Gastrocnemius medialis (tissue), 4 donors: Measurements from ENCODE around the gene MYOCD. TPM values are rescaled to one million over a fixed set of nuclear protein-coding genes. Genes with fewer than 3 reads are reported as not detected.
A peak's percentile ranks its signal among the peaks of the same experiment; 100 is the strongest.

ENCODE experiments used
- ATAC-seq, 2 donors: fragments of 150-250 bp; one replicate each; pipeline ENCODE4 v1.9.1; 2016
- DNase-seq, 2 donors: peaks; one replicate each; pipeline ENCODE4 v3.0.0-alpha.2; 2019
- H3K27ac ChIP-seq, 4 donors: fragments of 200-600 bp; sonication (generic); 1 replicate in 1 of 4; 2 replicates in 3 of 4; pipeline ENCODE4 v1.5.1; 2016 to 2018; ENCODE audit warnings: mild to moderate bottlenecking in 2 of 4, moderate library complexity in 1 of 4
- H3K27me3 ChIP-seq, 3 donors: fragments of 200-600 bp; sonication (generic) in 2 of 3; 1 replicate in 1 of 3; 2 replicates in 2 of 3; pipeline versions ENCODE4 v1.5.1 to v1.6.0; 2016 to 2019; ENCODE audit warnings: mild to moderate bottlenecking in 1 of 3, moderate library complexity in 1 of 3
- H3K36me3 ChIP-seq, 2 donors: fragments of 200-600 bp; sonication (generic) in 1 of 2; one replicate each; pipeline ENCODE4 v1.5.1; 2017 to 2018
- H3K4me1 ChIP-seq, 2 donors: fragments of 200-600 bp; sonication (generic) in 1 of 2; one replicate each; pipeline ENCODE4 v1.5.1; 2016 to 2017; ENCODE audit warnings: mild to moderate bottlenecking in 2 of 2
- H3K4me3 ChIP-seq, 4 donors: fragments of 200-600 bp; sonication (generic) in 3 of 4; 1 replicate in 1 of 4; 2 replicates in 3 of 4; pipeline ENCODE4 v1.5.1; 2016 to 2019; ENCODE audit warnings: mild to moderate bottlenecking in 2 of 4
- H3K9me3 ChIP-seq, 3 donors: fragments of 200-600 bp; sonication (generic) in 2 of 3; 1 replicate in 1 of 3; 2 replicates in 2 of 3; pipeline ENCODE4 v1.5.1; 2016 to 2019
- POLR2A ChIP-seq, 2 donors: fragments of 450-650 bp; IDR thresholded peaks; one replicate each; pipeline ENCODE4 v1.6.1; 2017; ENCODE audit warnings: antibody characterized with exemption in 2 of 2, mild to moderate bottlenecking in 2 of 2, moderate library complexity in 2 of 2
- in situ Hi-C, 4 donors: fragments of 200-750 bp; cut with MboI; loops; one replicate each; pipeline versions ENCODE4 v1.15.0 to v1.8.0; 2017; ENCODE audit warnings: low sequenced_read_pairs in 4 of 4
- intact Hi-C: fragments of 100-400 bp; cut with DNase I; formaldehyde crosslinking; loops from one replicate; pipeline ENCODE4 v1.15.1; 2023; ENCODE audit warnings: low total_unique reads
- total RNA-seq, 4 donors: library from RNA; depleted of rRNA; stranded (reverse); fragments of >200 nt; gene quantifications; one replicate each; pipeline versions ENCODE4 v1.1.0 to v1.2.3, GENCODE V29; 2016
- TF ChIP-seq, protein P1 (sequence below), 5 experiments: fragments of 450-650 bp in 3 of 5; fragments of 200-600 bp in 2 of 5; sonication (generic) in 2 of 5; IDR thresholded peaks in 4 of 5; conservative IDR thresholded peaks in 1 of 5; 1 replicate in 4 of 5; 2 replicates in 1 of 5; pipeline ENCODE4 v1.5.1; 2016 to 2019; ENCODE audit warnings: antibody characterized with exemption in 5 of 5, mild to moderate bottlenecking in 3 of 5, moderate library complexity in 3 of 5

MYOCD gene, protein sequence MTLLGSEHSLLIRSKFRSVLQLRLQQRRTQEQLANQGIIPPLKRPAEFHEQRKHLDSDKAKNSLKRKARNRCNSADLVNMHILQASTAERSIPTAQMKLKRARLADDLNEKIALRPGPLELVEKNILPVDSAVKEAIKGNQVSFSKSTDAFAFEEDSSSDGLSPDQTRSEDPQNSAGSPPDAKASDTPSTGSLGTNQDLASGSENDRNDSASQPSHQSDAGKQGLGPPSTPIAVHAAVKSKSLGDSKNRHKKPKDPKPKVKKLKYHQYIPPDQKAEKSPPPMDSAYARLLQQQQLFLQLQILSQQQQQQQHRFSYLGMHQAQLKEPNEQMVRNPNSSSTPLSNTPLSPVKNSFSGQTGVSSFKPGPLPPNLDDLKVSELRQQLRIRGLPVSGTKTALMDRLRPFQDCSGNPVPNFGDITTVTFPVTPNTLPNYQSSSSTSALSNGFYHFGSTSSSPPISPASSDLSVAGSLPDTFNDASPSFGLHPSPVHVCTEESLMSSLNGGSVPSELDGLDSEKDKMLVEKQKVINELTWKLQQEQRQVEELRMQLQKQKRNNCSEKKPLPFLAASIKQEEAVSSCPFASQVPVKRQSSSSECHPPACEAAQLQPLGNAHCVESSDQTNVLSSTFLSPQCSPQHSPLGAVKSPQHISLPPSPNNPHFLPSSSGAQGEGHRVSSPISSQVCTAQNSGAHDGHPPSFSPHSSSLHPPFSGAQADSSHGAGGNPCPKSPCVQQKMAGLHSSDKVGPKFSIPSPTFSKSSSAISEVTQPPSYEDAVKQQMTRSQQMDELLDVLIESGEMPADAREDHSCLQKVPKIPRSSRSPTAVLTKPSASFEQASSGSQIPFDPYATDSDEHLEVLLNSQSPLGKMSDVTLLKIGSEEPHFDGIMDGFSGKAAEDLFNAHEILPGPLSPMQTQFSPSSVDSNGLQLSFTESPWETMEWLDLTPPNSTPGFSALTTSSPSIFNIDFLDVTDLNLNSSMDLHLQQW
- total RNA-seq: 1 to 10 TPM in 2 of 4 donors, under 1 TPM in 2; 0.36 to 2.7 (median 1.2) TPM

DNA sequence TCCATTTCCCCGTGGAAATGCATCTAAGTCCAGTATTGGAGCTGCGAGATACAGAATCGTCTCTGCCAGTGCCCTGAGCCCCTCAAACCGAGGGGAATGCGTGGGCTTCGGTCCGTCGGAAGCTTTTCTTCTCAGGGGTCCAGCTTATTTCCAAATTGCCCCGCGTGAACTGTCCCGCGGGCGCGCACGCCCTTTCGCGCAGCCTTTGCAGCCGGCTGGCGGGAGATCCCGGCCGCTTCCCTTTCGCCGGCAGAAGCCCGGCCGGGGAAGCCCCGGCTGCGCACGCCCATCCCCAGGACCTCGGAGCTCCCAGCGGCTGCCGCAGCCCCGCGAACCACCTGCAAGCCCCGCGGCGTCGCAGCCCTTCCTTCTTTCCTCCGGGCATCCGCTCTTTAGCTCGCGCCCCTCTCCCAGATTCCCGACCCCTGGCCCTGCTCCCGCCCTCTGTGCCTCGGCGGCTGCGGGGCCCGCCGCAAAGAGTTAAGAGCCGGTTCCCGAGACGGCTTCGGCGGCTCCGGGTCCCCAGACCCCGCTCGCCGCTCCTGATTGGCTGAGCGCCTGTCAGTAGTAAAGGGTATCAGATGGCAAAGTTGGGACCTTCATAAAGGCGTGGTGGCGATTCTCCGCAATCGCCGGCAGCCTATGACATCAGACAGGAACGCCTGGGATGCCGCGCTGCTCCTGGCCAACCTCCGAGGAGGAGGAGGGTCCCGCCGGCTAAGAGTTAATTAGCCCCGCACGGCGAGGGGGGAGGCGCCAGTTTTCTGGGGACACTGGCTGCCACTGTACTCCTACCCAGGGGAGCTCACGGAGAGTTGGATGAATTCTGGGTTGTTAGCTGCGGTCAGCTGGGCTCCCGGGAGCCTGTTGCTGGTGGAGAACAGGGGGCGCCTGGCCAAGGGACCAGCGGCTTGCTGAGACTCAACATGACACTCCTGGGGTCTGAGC is at the start of gene MYOCD:
TSS of gene MYOCD (plus strand) at position 628 of the 948 bp plus-strand sequence. CDS start at position 927, 299 bp downstream.
- TF ChIP-seq, protein P1, sequence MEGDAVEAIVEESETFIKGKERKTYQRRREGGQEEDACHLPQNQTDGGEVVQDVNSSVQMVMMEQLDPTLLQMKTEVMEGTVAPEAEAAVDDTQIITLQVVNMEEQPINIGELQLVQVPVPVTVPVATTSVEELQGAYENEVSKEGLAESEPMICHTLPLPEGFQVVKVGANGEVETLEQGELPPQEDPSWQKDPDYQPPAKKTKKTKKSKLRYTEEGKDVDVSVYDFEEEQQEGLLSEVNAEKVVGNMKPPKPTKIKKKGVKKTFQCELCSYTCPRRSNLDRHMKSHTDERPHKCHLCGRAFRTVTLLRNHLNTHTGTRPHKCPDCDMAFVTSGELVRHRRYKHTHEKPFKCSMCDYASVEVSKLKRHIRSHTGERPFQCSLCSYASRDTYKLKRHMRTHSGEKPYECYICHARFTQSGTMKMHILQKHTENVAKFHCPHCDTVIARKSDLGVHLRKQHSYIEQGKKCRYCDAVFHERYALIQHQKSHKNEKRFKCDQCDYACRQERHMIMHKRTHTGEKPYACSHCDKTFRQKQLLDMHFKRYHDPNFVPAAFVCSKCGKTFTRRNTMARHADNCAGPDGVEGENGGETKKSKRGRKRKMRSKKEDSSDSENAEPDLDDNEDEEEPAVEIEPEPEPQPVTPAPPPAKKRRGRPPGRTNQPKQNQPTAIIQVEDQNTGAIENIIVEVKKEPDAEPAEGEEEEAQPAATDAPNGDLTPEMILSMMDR (IDR thresholded peaks at IDR 0.05 in 4 of 5, conservative IDR thresholded peaks at IDR 0.05 in 1 of 5): no peak
- peak in 1 of 2 donors; percentile 10 for TF ChIP-seq POLR2A (IDR thresholded peaks at IDR 0.05)
- in situ Hi-C loops (loop anchor here in 1 of 4 donors (25.0 kb wide), 1 partner anchor 103 kb away; no protein-coding TSS in a partner anchor), intact Hi-C loops (loop anchor here (5.0 kb wide), 1 partner anchor 408 kb away; no protein-coding TSS in a partner anchor)
- DNase-seq (no peak), ATAC-seq (no peak)
- peak within 1 kb of the TSS; percentile 4 to 68 (median 28) for H3K27ac ChIP-seq
- peaks cover 16 to 30% (median 28%) of the 10 kb centered on the region in 3 donors for H3K27me3 ChIP-seq
- H3K36me3 ChIP-seq: no peaks in the 10 kb centered on the region
- H3K4me1 ChIP-seq: no peaks in the 10 kb centered on the region
- H3K9me3 ChIP-seq: no peaks in the 10 kb centered on the region
- peak within 1 kb of the TSS; percentile 49 to 57 (median 52) for H3K4me3 ChIP-seq

DNA sequence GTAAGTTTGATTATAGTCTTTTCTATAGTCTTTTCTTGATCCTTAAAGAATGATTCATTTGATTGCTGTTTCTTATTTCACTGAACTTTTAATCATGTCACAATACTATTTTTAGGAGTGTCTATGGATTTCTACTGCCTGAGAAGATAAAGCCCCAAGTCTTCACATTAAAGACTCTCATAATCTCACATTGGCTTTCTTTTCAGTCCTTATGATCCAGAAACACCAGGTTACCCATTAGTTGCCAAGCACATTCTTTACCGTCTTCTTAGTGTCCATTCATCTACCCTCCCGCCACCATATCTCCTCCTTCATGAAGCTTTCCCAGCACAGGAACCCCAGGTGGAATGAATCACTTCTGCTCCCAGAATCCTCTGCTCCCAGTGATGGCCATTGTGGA is 49.5 kb upstream of the MYOCD start:
- H3K4me3 ChIP-seq: no peak overlapping the region
- H3K27me3 ChIP-seq: no peaks in the 10 kb centered on the region
- ATAC-seq (no peak), DNase-seq (no peak)
- H3K27ac ChIP-seq: no peak overlapping the region
- in situ Hi-C loops: no loop called here
- no peaks in the 10 kb centered on the region for H3K9me3 ChIP-seq
- H3K36me3 ChIP-seq: no peaks in the 10 kb centered on the region
- no peaks in the 10 kb centered on the region for H3K4me1 ChIP-seq
- no peak for TF ChIP-seq POLR2A (IDR thresholded peaks at IDR 0.05)
- TF ChIP-seq, protein P1 (IDR thresholded peaks at IDR 0.05 in 4 of 5, conservative IDR thresholded peaks at IDR 0.05 in 1 of 5): no peak
- intact Hi-C loops: no loop called here

DNA sequence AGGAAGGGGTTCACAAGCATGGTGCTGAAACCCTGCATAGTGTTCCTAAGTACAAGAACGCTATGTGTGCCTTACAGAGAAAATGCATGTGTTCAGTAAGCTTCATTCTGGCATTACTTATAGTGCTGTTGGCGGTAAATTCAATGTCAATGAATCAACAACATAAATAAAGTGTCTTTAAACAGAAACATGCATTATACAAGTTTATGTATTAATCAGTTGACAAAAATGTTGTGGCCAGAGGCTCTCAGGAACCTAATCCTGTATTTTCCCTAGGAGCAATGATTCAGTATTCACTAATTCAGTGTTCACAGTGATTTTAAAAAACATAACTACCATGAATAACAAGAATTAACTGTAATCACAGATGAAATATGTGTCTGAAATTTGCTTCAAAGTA is 47.1 kb upstream of the MYOCD start:
- H3K36me3 ChIP-seq: no peaks in the 10 kb centered on the region
- DNase-seq: no peak
- no peak for ATAC-seq
- in situ Hi-C loops: no loop called here
- no peaks in the 10 kb centered on the region for H3K9me3 ChIP-seq
- H3K27me3 ChIP-seq: peaks cover 0 to 2% (median 0%) of the 10 kb centered on the region in 3 donors
- H3K27ac ChIP-seq: no peak overlapping the region
- no peaks in the 10 kb centered on the region for H3K4me1 ChIP-seq
- intact Hi-C loops: no loop called here
- H3K4me3 ChIP-seq: no peak overlapping the region
- TF ChIP-seq, protein P1 (IDR thresholded peaks at IDR 0.05 in 4 of 5, conservative IDR thresholded peaks at IDR 0.05 in 1 of 5): no peak
- TF ChIP-seq POLR2A (IDR thresholded peaks at IDR 0.05): no peak
